Thoracic aorta (tissue), 2 donors: ENCODE data around the gene NACC1. TPM values are rescaled to one million over a fixed set of nuclear protein-coding genes. Genes with fewer than 3 reads are reported as not detected.
A peak's percentile ranks its signal among the peaks of the same experiment; 100 is the strongest.

Experiments
- ATAC-seq: fragments of 150-250 bp; one replicate; pipeline ENCODE4 v1.8.0; 2017; ENCODE audit warnings: low read depth; ENCODE audit not compliant: insufficient number of reproducible peaks, low FRiP score
- DNase-seq: peaks from one replicate; pipeline ENCODE4 v3.0.0-alpha.2; 2020; ENCODE audit warnings: low spot score
- H3K27ac ChIP-seq, 2 donors: fragments of 200-600 bp; sonication (generic); 1 replicate in 1 of 2; 2 replicates in 1 of 2; pipeline ENCODE4 v1.5.1; 2016; ENCODE audit warnings: mild to moderate bottlenecking in 2 of 2, moderate library complexity in 2 of 2
- H3K27me3 ChIP-seq: fragments of 200-600 bp; sonication (generic); replicated peaks from 2 replicates; pipeline ENCODE4 v1.6.0; 2016; ENCODE audit warnings: mild to moderate bottlenecking; ENCODE audit not compliant: insufficient read depth
- H3K36me3 ChIP-seq: fragments of 200-600 bp; sonication (generic); one replicate; pipeline ENCODE4 v1.5.1; 2016
- H3K4me1 ChIP-seq, 2 donors: fragments of 200-600 bp; sonication (generic); 1 replicate in 1 of 2; 2 replicates in 1 of 2; pipeline versions ENCODE4 v1.5.1 to v1.6.0; 2016; ENCODE audit warnings: low read depth in 2 of 2, mild to moderate bottlenecking in 1 of 2; ENCODE audit not compliant: control insufficient read depth in 1 of 2
- H3K4me3 ChIP-seq: fragments of 200-600 bp; sonication (generic); 2 replicates; pipeline ENCODE4 v1.5.1; 2016; ENCODE audit warnings: mild to moderate bottlenecking
- H3K9me3 ChIP-seq: fragments of 200-600 bp; sonication (generic); 2 replicates; pipeline ENCODE4 v1.5.1; 2016
- CTCF ChIP-seq: fragments of 200-600 bp; sonication (generic); IDR thresholded peaks from one replicate; pipeline ENCODE4 v1.5.1; 2019; ENCODE audit warnings: antibody characterized with exemption
- total RNA-seq, 2 donors: library from RNA; depleted of rRNA; stranded (reverse); fragments of >200 nt; gene quantifications; one replicate each; pipeline versions ENCODE4 v1.1.0 to v1.2.3, GENCODE V29; 2016

Gene NACC1
- total RNA-seq, 2 donors from 2014 or later: 27.2 to 28.8 TPM

- Histone ChIP-seq H3K4me1 (peaks cover 25 to 75% of the 10 kb centered on the region in 2 donors), H3K9me3 (no peaks in the 10 kb centered on the region), H3K27me3 (no peaks in the 10 kb centered on the region), H3K36me3 (peaks cover 12% of the 10 kb centered on the region), H3K27ac (peak overlapping the region in 1 of 2 donors; percentile 47), H3K4me3 (peak overlapping the region; percentile 66)
- DNase-seq: no peak
- no peak for TF ChIP-seq CTCF
- no peak for ATAC-seq
These were observed 20.4 kb upstream of the NACC1 start for GRCh38 chr19:13097463-13098258.

GRCh38 chr19:13098277-13099072 is 19.6 kb upstream of the NACC1 start:
- TF ChIP-seq CTCF: no peak
- Histone ChIP-seq H3K4me3 (peak overlapping the region; percentile 66), H3K9me3 (no peaks in the 10 kb centered on the region), H3K27ac (peak overlapping the region; percentile 43 to 65), H3K4me1 (peaks cover 26 to 73% of the 10 kb centered on the region in 2 donors), H3K27me3 (no peaks in the 10 kb centered on the region), H3K36me3 (peaks cover 12% of the 10 kb centered on the region)
- ATAC-seq (no peak), DNase-seq (no peak)

GRCh38 chr19:13099073-13099999 is 18.7 kb upstream of the NACC1 start:
- Histone ChIP-seq H3K4me3 (peak overlapping the region; percentile 66), H3K4me1 (peaks cover 18 to 64% of the 10 kb centered on the region in 2 donors), H3K27ac (peak overlapping the region; percentile 43 to 65), H3K36me3 (peaks cover 12% of the 10 kb centered on the region), H3K27me3 (no peaks in the 10 kb centered on the region), H3K9me3 (no peaks in the 10 kb centered on the region)
- no peak for TF ChIP-seq CTCF
- ATAC-seq (no peak), DNase-seq (no peak)

GRCh38 chr19:13100031-13100588 is 18.0 kb upstream of the NACC1 start:
- no peak overlapping the region for H3K4me3 ChIP-seq
- ATAC-seq (no peak), DNase-seq (no peak)
- peaks cover 7% of the 10 kb centered on the region for H3K36me3 ChIP-seq
- no peaks in the 10 kb centered on the region for H3K9me3 ChIP-seq
- peak overlapping the region; percentile 40 to 65 for H3K27ac ChIP-seq
- H3K27me3 ChIP-seq: no peaks in the 10 kb centered on the region
- TF ChIP-seq CTCF: no peak
- H3K4me1 ChIP-seq: peaks cover 18 to 57% of the 10 kb centered on the region in 2 donors
